SU-DHL-6 (cell line): Measurements from ENCODE around the gene WDR82.

Experiments used
- CTCF ChIP-seq: fragments of 200-600 bp; sonication (generic); IDR thresholded peaks from one replicate; pipeline ENCODE4 v1.5.1; 2017; ENCODE audit warnings: antibody characterized with exemption, mild to moderate bottlenecking, low read length, moderate library complexity; ENCODE audit not compliant: insufficient read depth, poor library complexity, severe bottlenecking
- EZH2phosphoT487 ChIP-seq: fragments of 200-600 bp; sonication (generic), shearing (Covaris generic); conservative IDR thresholded peaks from 2 replicates; pipeline ENCODE4 v1.6.1; 2018; ENCODE audit warnings: mild to moderate bottlenecking, antibody characterized with exemption, low read length, moderate library complexity, mixed read lengths

GRCh38 chr3:52257911-52258310 lies 20.5 kb downstream of the WDR82 start:
- no peak for TF ChIP-seq CTCF
- TF ChIP-seq EZH2phosphoT487, result no peak
